ENCODE data around the gene CDK14. TPM values are rescaled to one million over a fixed set of nuclear protein-coding genes. Genes with fewer than 3 reads are reported as not detected.
"Not testable (repeated sequence)": the region's sequence is repeated elsewhere in the genome, so short reads cannot be mapped to it uniquely, and the experiment has no call there.

CDK14 gene
- total RNA-seq, 2 experiments from 2014 or later = not detected

DNA sequence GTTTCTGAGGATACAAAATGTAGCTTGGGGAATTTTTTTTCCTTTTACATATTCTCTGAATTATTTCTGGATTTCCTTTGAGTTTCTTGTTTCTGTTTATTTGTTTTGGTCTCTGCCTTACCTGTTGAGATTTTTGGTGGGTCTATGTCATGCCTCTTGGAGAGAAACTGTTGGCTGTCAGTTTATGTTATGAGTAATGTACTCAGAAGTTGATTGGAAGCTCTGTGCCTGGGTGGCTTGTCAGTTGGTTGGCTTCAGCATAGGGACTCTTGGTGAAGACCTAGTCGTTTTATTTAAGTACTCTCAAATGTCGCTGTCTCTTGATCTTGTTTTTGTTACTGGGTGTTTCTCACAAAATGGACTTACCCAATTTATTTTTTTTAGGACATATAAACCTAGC, 132.4 kb downstream of the CDK14 start:
- no peak for DNase-seq
- H3K36me3 Mint-ChIP-seq (ENCODE audit: low read depth) = no peaks in the 10 kb centered on the region
- no peaks in the 10 kb centered on the region for H3K27me3 Mint-ChIP-seq
- ChIA-PET POLR2A (no interaction called here), CTCF (no interaction called here)
- H3K4me1 Mint-ChIP-seq = no peaks in the 10 kb centered on the region
- no peak overlapping the region for H3K27ac Mint-ChIP-seq
- H3K9me3 Mint-ChIP-seq = peaks cover 6% of the 10 kb centered on the region
- no peak overlapping the region for H3K4me3 Mint-ChIP-seq

DNA sequence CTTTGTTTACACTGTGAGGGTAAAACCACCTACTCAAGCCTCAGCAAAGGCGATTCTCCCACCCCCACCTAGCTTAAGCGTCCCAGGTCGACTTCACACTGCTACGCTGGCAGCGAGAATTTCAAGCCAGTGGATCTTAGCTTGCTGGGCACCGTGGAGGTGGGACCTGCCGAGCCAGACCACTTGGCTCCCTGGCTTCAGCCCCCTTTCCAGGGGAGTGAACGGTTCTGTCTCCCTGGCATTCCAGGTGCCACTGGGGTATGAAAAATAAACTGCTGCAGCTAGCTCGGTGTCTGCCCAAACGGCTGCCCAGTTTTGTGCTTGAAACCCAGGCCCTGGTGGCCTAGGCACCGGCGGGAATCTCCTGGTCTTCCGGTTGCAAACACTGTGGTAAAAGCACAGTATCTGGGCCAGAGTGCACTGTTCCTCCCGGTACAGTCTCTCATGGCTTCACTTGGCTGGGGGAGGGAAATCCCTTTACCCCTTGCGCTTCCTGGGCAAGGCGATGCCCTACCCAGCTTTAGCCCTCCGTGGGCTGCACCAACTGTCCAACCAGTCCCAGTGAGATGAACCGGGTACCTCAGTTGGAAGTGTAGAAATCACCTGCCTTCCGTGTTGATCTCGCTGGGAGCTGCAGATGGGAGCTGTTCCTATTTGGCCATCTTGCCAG, 139.6 kb downstream of the CDK14 start:
- H3K9me3 Mint-ChIP-seq = peaks cover 11% of the 10 kb centered on the region
- H3K36me3 Mint-ChIP-seq (ENCODE audit: low read depth); DNase-seq; H3K4me1 Mint-ChIP-seq; H3K27me3 Mint-ChIP-seq; H3K27ac Mint-ChIP-seq; POLR2A ChIA-PET; H3K4me3 Mint-ChIP-seq; CTCF ChIA-PET: not testable (repeated sequence)

DNA sequence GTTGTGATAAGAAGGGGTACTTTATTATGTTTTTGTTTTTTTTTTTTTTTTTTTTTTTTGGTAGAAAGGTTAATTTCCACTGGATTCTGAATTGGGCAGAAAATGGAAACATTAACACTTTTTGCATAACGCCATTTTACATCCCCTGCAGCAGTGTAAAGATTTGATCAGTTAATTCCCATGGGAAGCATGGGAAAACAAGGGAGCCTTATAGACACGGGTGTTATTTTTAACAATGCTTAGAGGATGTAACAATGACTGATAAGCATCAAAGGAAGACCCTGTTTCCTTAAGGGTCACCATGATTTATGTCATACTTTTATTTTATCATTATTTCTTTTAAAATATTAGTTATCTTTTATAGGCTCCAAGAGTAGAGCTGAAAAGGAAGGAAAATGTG, 140.2 kb downstream of the CDK14 start:
- CTCF ChIA-PET = no interaction called here
- no peak overlapping the region for H3K4me3 Mint-ChIP-seq

DNA sequence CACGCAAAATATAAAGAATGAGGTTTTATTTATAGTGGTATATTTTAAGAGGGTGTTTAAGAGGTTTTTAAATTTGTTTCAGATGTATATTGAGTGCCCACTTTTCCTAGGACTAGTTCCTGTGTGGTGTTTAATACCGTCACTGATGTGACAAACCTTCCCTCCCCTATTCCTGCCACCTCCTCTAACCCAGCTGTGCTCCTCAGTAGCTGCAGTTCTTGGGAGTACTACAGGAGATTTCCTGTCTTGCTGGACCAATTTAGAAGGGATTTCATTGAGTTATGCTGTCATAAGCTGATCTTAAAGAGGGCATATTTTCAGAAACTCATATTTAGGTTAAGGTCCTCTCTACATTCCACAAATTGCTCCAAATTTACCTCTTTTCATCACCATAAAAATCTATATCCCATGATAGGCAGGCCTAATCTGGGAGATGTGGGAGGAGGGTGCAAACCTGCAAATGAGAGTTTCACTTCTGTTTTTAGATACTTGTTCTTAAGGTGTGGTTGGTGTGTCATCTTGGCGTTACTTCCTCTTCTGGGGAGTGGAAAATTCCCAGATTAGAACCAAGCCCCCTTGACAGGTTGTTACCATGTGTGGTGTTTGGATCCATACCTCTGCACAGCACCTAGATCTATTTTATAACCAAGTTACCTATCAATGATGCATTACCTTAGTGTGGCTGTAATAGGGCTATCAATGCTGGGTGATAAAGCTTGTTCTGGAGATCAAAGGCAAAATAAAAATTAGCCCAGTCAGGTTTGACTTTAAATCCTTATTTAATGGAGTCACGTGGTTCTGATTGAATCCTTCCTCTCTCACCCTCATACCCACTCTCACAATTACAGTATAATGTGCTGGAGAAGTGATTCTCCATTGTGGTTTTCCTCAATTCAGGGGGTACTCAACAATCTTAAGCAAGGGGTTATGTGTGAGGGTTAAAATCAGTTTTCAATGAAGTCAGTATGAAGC, 141.1 kb downstream of the CDK14 start:
- no peak overlapping the region for H3K4me3 Mint-ChIP-seq

More for the DNA sequence above, 140.2 kb downstream of the CDK14 start:
- POLR2A ChIA-PET = no interaction called here
- no peak for DNase-seq
- Mint-ChIP-seq H3K27me3 (no peaks in the 10 kb centered on the region), H3K4me1 (no peaks in the 10 kb centered on the region), H3K36me3 (ENCODE audit: low read depth) (no peaks in the 10 kb centered on the region), H3K27ac (no peak overlapping the region), H3K9me3 (peaks cover 11% of the 10 kb centered on the region)

DNA sequence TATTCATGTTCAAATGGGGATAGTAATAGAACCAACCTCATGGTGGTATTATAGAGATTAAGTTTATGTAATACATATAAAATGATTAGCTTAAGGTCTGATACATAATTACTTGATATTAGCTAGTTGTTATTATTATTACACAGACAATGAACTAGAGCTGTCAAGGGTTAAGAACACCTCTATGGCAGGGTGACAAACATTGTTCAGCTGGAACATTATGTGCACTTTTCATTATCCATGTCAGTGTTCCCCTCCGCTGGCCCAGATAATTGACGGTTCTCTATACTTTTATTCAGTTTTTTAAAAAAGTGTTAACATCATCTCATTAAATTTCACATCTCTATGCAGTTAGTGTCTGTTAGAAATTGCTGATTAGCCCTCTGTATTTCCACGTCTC, 142.1 kb downstream of the CDK14 start:
- Mint-ChIP-seq H3K4me3 (no peak overlapping the region), H3K27me3 (no peaks in the 10 kb centered on the region), H3K36me3 (ENCODE audit: low read depth) (no peaks in the 10 kb centered on the region), H3K27ac (no peak overlapping the region), H3K4me1 (no peaks in the 10 kb centered on the region), H3K9me3 (peaks cover 7% of the 10 kb centered on the region)
- ChIA-PET CTCF (no interaction called here), POLR2A (no interaction called here)
- DNase-seq = no peak

More for the DNA sequence above, 141.1 kb downstream of the CDK14 start:
- no peak overlapping the region for H3K27ac Mint-ChIP-seq
- no peak for DNase-seq
- ChIA-PET POLR2A (no interaction called here), CTCF (no interaction called here)
- no peaks in the 10 kb centered on the region for H3K36me3 Mint-ChIP-seq (ENCODE audit: low read depth)
- H3K9me3 Mint-ChIP-seq = peaks cover 11% of the 10 kb centered on the region
- no peaks in the 10 kb centered on the region for H3K4me1 Mint-ChIP-seq
- no peaks in the 10 kb centered on the region for H3K27me3 Mint-ChIP-seq

DNA sequence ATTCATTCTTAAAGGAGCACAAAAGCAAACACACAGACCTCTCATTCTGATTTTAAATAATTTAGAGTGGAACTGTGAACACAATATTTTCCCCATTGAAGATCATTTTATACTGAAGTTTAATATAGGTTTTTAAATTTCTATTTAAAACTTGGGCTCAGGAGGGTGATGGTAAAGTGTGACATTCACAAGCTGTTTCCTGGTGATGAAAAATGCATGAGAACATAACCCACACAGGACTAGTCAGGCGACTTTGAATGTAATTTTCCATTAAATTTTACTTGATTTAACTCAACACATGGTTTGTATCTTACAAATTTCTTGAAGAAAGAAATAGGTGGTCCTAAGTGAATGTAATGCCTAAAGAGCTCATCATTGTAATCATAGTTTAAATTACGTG, 143.6 kb downstream of the CDK14 start:
- ChIA-PET POLR2A (no interaction called here), CTCF (no interaction called here)
- DNase-seq = no peak
- Mint-ChIP-seq H3K9me3 (no peaks in the 10 kb centered on the region), H3K27ac (no peak overlapping the region), H3K4me3 (no peak overlapping the region), H3K27me3 (no peaks in the 10 kb centered on the region), H3K4me1 (no peaks in the 10 kb centered on the region), H3K36me3 (ENCODE audit: low read depth) (no peaks in the 10 kb centered on the region)

DNA sequence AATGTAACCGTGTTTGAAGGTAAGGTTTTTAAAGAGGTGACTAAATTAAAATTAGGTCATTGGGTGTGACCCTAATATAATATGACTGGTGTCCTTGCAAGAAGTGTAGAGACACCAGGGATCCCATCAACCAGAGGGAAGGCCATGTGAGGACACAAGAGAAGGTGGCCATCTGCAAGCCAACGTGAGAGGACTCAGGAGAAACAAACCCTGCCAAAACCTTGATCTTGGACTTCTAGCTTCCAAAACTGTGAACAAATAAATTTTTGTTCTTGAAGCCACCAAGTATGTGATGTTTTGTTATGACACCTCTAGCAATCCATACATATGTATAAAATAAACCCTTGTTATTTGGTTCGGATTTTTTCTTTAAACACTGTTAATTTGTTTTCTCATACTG, 144.3 kb downstream of the CDK14 start:
- no peaks in the 10 kb centered on the region for H3K9me3 Mint-ChIP-seq
- H3K27ac Mint-ChIP-seq = no peak overlapping the region
- ChIA-PET CTCF (no interaction called here), POLR2A (no interaction called here)
- no peaks in the 10 kb centered on the region for H3K4me1 Mint-ChIP-seq
- H3K36me3 Mint-ChIP-seq (ENCODE audit: low read depth) = no peaks in the 10 kb centered on the region
- DNase-seq = no peak
- H3K4me3 Mint-ChIP-seq = no peak overlapping the region
- H3K27me3 Mint-ChIP-seq = no peaks in the 10 kb centered on the region

DNA sequence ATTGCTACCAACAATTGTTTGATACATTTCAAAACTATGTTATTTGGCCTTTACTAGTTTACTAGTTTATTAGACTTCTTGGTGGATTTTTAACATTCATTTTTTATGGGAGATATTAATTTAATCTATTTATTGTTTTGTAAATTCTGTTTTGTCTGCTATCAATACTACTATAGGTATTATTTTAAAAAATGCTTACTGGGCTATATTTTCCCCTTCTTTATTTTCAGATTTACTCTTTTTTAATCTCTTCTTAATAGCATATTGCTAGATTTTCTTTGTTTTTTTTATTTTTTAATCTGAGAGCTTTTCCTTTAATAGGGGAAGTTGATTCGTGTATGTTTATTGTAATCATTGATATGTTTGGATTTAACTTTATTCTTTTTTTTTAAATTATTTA, 147.5 kb downstream of the CDK14 start:
- Mint-ChIP-seq H3K27me3 (no peaks in the 10 kb centered on the region), H3K9me3 (no peaks in the 10 kb centered on the region), H3K4me3 (no peak overlapping the region), H3K4me1 (no peaks in the 10 kb centered on the region), H3K36me3 (ENCODE audit: low read depth) (no peaks in the 10 kb centered on the region), H3K27ac (no peak overlapping the region)
- POLR2A ChIA-PET = no interaction called here
- no peak for DNase-seq
- CTCF ChIA-PET = no interaction called here

DNA sequence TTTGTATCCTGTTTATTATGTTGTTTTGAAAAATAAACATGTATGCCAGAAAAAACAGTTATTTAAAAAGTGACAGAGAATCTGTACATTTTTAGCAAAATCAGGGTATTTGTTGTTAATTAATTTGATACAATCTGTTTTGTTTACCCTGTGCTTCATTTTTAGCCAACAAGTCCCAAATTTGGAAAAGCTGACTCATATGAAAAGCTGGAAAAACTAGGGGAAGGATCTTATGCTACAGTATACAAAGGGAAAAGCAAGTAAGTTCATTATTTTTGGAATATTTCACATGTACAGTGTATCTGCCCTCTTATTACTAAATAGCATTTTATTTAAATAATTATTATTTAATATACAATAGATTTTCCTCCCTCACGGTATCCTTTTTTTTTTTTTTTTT, 151.4 kb downstream of the CDK14 start:
- no peaks in the 10 kb centered on the region for H3K27me3 Mint-ChIP-seq
- no peaks in the 10 kb centered on the region for H3K36me3 Mint-ChIP-seq (ENCODE audit: low read depth)
- ChIA-PET POLR2A (no interaction called here), CTCF (no interaction called here)
- DNase-seq = no peak
- no peak overlapping the region for H3K4me3 Mint-ChIP-seq
- no peaks in the 10 kb centered on the region for H3K4me1 Mint-ChIP-seq
- no peaks in the 10 kb centered on the region for H3K9me3 Mint-ChIP-seq
- no peak overlapping the region for H3K27ac Mint-ChIP-seq

DNA sequence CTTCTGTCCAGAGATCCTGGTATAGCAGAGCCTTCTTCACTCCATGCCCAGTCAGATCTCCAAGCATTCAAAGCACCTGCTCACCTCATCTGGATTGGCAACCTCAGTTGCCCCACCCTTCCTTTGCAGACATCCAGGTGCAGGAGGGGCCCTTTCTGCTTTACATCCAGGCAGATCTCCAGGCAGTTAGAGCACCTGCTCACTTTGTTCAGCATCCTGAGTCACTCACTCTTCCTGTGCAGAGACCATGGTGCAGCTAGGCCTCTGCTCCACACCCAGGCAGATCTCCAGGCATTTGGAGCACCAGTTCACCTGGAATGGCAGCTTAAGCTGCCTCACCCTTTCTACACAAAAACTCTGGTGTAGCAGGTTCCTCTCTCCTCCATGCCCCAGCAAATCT, 153.1 kb downstream of the CDK14 start:
- no peak for DNase-seq
- no peaks in the 10 kb centered on the region for H3K36me3 Mint-ChIP-seq (ENCODE audit: low read depth)
- H3K27ac Mint-ChIP-seq = no peak overlapping the region
- no peaks in the 10 kb centered on the region for H3K4me1 Mint-ChIP-seq
- no peak overlapping the region for H3K4me3 Mint-ChIP-seq
- H3K9me3 Mint-ChIP-seq = no peaks in the 10 kb centered on the region
- CTCF ChIA-PET = no interaction called here
- no peaks in the 10 kb centered on the region for H3K27me3 Mint-ChIP-seq
- POLR2A ChIA-PET = no interaction called here

DNA sequence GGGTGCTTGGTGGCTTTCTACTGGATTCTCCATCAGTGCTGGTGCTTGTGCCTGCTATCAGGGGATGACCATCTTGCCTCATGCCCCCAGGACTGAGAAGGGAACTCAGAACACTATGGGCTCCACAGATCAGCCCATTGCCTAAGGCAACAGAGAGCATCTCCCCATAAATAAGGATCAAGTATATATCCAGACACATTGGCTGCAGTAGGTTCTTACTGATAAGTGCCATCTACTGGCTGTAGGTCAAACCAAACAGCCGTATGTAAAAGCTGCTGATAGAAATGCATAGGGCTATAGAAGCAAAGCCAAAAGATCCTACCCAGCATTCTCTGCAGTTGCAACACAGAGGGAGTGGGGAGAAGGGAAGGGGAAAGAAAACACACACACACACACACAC, 153.7 kb downstream of the CDK14 start:
- no peak overlapping the region for H3K4me3 Mint-ChIP-seq
- no peaks in the 10 kb centered on the region for H3K9me3 Mint-ChIP-seq
- no peak overlapping the region for H3K27ac Mint-ChIP-seq
- no peaks in the 10 kb centered on the region for H3K27me3 Mint-ChIP-seq
- H3K36me3 Mint-ChIP-seq (ENCODE audit: low read depth) = no peaks in the 10 kb centered on the region
- H3K4me1 Mint-ChIP-seq = no peaks in the 10 kb centered on the region
- ChIA-PET CTCF (no interaction called here), POLR2A (no interaction called here)
- DNase-seq = no peak

DNA sequence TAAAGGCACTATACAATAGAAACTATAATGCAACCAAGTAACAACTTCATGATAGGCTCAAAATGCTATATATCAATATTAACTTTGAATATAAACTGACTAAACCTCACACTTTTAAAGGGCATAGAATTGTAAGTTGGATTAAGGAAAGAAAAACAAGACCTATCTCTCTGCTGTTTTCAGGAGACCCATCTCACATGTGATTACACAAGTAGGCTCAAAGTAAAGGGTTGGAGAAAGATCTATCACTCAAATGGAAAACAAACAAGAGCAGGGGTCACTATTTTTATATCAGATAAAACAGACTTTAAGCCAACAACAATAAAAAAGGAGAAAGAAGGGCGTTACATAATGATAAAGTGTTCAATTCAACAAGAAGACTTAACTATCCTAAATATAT, 155.5 kb downstream of the CDK14 start:
- Mint-ChIP-seq H3K4me1 (no peaks in the 10 kb centered on the region), H3K27ac (no peak overlapping the region), H3K27me3 (no peaks in the 10 kb centered on the region), H3K36me3 (ENCODE audit: low read depth) (no peaks in the 10 kb centered on the region), H3K9me3 (no peaks in the 10 kb centered on the region), H3K4me3 (no peak overlapping the region)
- CTCF ChIA-PET = no interaction called here
- POLR2A ChIA-PET = no interaction called here
- DNase-seq = no peak

DNA sequence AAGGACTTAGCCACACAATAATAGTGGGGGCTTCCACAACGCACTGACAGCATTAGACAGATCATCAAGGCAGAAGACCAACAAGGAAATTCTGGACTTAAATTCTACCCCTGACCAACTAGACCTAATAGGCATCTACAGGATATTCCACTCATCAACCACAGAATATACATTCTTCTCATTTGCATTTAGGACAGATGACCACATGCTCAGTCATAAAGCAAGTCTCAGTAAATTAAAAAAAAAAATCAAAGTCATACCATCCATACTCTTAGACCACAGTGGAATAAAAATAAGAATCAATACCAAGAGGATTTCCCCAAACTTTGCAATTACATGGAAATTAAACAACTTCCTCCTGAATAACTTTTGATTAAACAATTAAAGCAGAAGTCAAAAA, 155.9 kb downstream of the CDK14 start:
- Mint-ChIP-seq H3K36me3 (ENCODE audit: low read depth) (no peaks in the 10 kb centered on the region), H3K4me3 (no peak overlapping the region), H3K27me3 (no peaks in the 10 kb centered on the region), H3K27ac (no peak overlapping the region), H3K9me3 (no peaks in the 10 kb centered on the region), H3K4me1 (no peaks in the 10 kb centered on the region)
- DNase-seq = no peak
- ChIA-PET POLR2A (no interaction called here), CTCF (no interaction called here)

DNA sequence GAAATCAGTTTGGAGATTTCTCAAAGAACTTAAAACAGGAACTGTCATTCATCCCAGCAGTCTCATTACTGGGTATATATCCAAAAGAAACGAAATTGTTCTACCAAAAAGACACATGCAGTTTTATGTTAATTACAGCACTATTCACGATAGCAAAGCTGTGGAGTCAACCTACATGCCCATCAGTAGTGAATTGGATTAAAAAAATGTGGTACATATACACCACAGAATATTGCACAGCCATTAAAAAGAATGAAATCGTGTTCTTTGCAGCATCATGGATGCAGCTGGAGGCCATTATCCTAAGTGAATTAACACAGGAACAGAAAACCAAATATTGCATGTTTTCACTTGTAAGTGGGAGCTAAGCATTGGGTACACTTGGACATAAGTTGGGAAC, 158.9 kb downstream of the CDK14 start:
- no peaks in the 10 kb centered on the region for H3K27me3 Mint-ChIP-seq
- H3K4me1 Mint-ChIP-seq = no peaks in the 10 kb centered on the region
- POLR2A ChIA-PET = no interaction called here
- no peaks in the 10 kb centered on the region for H3K36me3 Mint-ChIP-seq (ENCODE audit: low read depth)
- no peaks in the 10 kb centered on the region for H3K9me3 Mint-ChIP-seq
- CTCF ChIA-PET = no interaction called here
- H3K4me3 Mint-ChIP-seq = no peak overlapping the region
- no peak for DNase-seq
- H3K27ac Mint-ChIP-seq = no peak overlapping the region
